Nephron (organoid): ENCODE results near the gene LIN54.

Experiments used
- H3K27ac Mint-ChIP-seq, 3 experiments: 2 replicates each; pipeline ENCODE4 v1.8.0; 2020; ENCODE audit warnings: mixed read lengths in 3 of 3, mild to moderate bottlenecking in 2 of 3, moderate library complexity in 1 of 3
- H3K27me3 Mint-ChIP-seq: 2 replicates; pipeline ENCODE4 v1.8.0; 2021; ENCODE audit warnings: low read depth, mild to moderate bottlenecking, moderate library complexity, mixed read lengths
- H3K36me3 Mint-ChIP-seq: 2 replicates; pipeline ENCODE4 v1.8.0; 2020; ENCODE audit warnings: low read depth, mixed read lengths
- H3K4me1 Mint-ChIP-seq: 2 replicates; pipeline ENCODE4 v1.8.0; 2020; ENCODE audit warnings: mixed read lengths
- H3K4me3 Mint-ChIP-seq, 3 experiments: 2 replicates each; pipeline ENCODE4 v1.8.0; 2020; ENCODE audit warnings: mild to moderate bottlenecking in 3 of 3, mixed read lengths in 3 of 3, moderate library complexity in 2 of 3
- H3K9me3 Mint-ChIP-seq: 2 replicates; pipeline ENCODE4 v1.8.0; 2020; ENCODE audit warnings: mixed read lengths
- CTCF ChIP-seq, 3 experiments: fragments of 200-600 bp; sonication (generic); IDR thresholded peaks; one replicate each; pipeline ENCODE4 v1.5.0; 2021; ENCODE audit warnings: antibody characterized with exemption in 3 of 3; ENCODE audit not compliant: unreplicated experiment in 3 of 3

The LIN54 gene

GRCh38 chr4:82948647-82949204, 61.9 kb downstream of the LIN54 start:
- Mint-ChIP-seq H3K4me1 (no peaks in the 10 kb centered on the region), H3K9me3 (no peaks in the 10 kb centered on the region), H3K27ac (no peak overlapping the region), H3K27me3 (no peaks in the 10 kb centered on the region), H3K36me3 (peaks cover 8% of the 10 kb centered on the region), H3K4me3 (no peak overlapping the region)
- TF ChIP-seq CTCF (IDR thresholded peaks at IDR 0.05; ENCODE audit: unreplicated experiment in 3 of 3): no peak

GRCh38 chr4:82947498-82947897, 63.1 kb downstream of the LIN54 start:
- no peak for TF ChIP-seq CTCF (IDR thresholded peaks at IDR 0.05; ENCODE audit: unreplicated experiment in 3 of 3)
- no peaks in the 10 kb centered on the region for H3K27me3 Mint-ChIP-seq
- H3K27ac Mint-ChIP-seq: no peak overlapping the region
- no peaks in the 10 kb centered on the region for H3K9me3 Mint-ChIP-seq
- peaks cover 9% of the 10 kb centered on the region for H3K36me3 Mint-ChIP-seq
- no peaks in the 10 kb centered on the region for H3K4me1 Mint-ChIP-seq
- H3K4me3 Mint-ChIP-seq: no peak overlapping the region

GRCh38 chr4:82939414-82939813, 71.2 kb downstream of the LIN54 start:
- no peaks in the 10 kb centered on the region for H3K27me3 Mint-ChIP-seq
- H3K9me3 Mint-ChIP-seq: no peaks in the 10 kb centered on the region
- no peaks in the 10 kb centered on the region for H3K4me1 Mint-ChIP-seq
- no peak for TF ChIP-seq CTCF (IDR thresholded peaks at IDR 0.05; ENCODE audit: unreplicated experiment in 3 of 3)
- H3K4me3 Mint-ChIP-seq: no peak overlapping the region
- H3K36me3 Mint-ChIP-seq: peaks cover 50% of the 10 kb centered on the region
- H3K27ac Mint-ChIP-seq: no peak overlapping the region

GRCh38 chr4:82934441-82934840, 76.2 kb downstream of the LIN54 start:
- Mint-ChIP-seq H3K9me3 (no peaks in the 10 kb centered on the region), H3K36me3 (peaks cover 52% of the 10 kb centered on the region), H3K27ac (no peak overlapping the region), H3K27me3 (no peaks in the 10 kb centered on the region), H3K4me1 (peaks cover 13% of the 10 kb centered on the region), H3K4me3 (no peak overlapping the region)
- TF ChIP-seq CTCF (IDR thresholded peaks at IDR 0.05; ENCODE audit: unreplicated experiment in 3 of 3): no peak

- H3K4me1 Mint-ChIP-seq: peaks cover 13% of the 10 kb centered on the region
- H3K27ac Mint-ChIP-seq: peak overlapping the region in 1 of 3 experiments; percentile 36
- no peaks in the 10 kb centered on the region for H3K27me3 Mint-ChIP-seq
- H3K4me3 Mint-ChIP-seq: no peak overlapping the region
- H3K9me3 Mint-ChIP-seq: no peaks in the 10 kb centered on the region
- no peak for TF ChIP-seq CTCF (IDR thresholded peaks at IDR 0.05; ENCODE audit: unreplicated experiment in 3 of 3)
- peaks cover 37% of the 10 kb centered on the region for H3K36me3 Mint-ChIP-seq
These were observed 79.5 kb downstream of the LIN54 start for GRCh38 chr4:82930848-82931755.
